GM18505 (cell line): ENCODE measurements around the gene MGP.

Experiments used
- ATAC-seq: cut with Tn5 transposase; IDR thresholded peaks from one replicate; pipeline ENCODE4 v1.9.1; 2021; ENCODE audit not compliant: unreplicated experiment
- POLR2A ChIP-seq: IDR thresholded peaks from 4 replicates; pipeline ENCODE4 v1.6.1; 2011; ENCODE audit warnings: borderline replicate concordance; ENCODE audit not compliant: insufficient read depth, insufficient read length; ENCODE audit errors: extremely low read depth

MGP gene

DNA sequence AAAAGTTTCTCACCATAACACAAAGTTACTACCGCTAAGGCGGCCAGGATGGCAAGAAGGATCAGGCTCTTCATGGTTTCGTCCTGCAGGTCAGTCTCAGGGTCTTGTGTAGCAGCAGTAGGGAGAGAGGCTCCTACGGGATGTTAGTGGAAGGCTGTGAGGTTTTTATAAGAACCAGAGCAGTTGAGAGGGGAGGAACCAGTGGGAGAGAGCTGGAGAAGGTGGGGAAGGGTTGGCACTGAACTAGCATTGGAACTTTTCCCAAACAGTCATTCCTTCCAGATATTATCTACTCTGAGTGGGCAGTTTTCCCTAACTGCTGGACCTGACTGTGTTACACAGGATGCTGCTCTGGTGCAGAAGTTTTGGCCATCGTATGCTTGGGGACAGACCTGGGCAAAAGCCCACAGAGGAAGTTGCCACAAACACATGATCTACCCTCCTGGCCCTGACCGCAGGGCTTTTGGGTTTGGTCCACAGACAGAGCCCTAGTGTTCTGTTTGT lies at the start of gene MGP:
MGP (minus strand) TSS at position 137 of the 504 bp plus-strand sequence; CDS start at position 74, 63 bp downstream.
- TF ChIP-seq POLR2A, result no peak
- no peak for ATAC-seq

DNA sequence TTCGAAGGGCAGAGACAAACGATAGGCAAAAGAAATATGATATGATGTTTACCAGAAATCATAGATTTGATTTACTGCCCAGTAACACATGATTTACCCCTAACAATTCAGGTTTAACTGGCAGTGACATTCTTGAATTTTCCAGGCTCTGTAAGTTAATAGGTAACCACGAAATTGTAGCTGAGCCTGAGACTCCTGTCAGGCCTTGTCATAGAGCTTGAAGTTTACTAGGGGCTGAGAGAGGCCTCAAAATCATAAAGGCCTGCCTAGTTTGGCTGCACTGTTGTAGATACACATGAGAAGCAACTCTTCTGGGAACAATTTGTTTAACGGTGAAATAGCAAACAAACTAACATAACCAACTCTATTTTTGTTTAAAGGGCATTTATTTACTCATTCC lies 49.4 kb upstream of the MGP start:
- ATAC-seq, result no peak
- TF ChIP-seq POLR2A, result no peak

DNA sequence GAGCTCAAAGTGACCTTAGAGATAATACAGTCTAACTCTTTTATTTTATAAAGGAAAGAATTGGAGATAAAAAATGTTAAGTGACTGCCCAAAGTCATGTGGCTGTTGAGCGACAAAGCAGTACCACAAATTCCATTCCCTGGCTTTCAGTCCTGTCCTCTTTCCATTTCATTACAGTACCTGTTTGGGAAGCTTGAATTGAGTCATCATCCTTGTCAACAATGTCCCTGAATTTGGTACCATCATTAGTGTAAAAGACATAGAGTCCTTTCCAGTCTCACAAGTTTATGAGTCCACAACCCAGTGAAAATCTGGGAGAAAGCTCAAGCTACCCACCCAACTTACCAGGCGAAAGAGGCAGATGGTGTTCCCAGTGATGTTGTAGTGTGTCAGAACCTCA lies 48.9 kb upstream of the MGP start:
- ATAC-seq, result no peak
- no peak for TF ChIP-seq POLR2A

DNA sequence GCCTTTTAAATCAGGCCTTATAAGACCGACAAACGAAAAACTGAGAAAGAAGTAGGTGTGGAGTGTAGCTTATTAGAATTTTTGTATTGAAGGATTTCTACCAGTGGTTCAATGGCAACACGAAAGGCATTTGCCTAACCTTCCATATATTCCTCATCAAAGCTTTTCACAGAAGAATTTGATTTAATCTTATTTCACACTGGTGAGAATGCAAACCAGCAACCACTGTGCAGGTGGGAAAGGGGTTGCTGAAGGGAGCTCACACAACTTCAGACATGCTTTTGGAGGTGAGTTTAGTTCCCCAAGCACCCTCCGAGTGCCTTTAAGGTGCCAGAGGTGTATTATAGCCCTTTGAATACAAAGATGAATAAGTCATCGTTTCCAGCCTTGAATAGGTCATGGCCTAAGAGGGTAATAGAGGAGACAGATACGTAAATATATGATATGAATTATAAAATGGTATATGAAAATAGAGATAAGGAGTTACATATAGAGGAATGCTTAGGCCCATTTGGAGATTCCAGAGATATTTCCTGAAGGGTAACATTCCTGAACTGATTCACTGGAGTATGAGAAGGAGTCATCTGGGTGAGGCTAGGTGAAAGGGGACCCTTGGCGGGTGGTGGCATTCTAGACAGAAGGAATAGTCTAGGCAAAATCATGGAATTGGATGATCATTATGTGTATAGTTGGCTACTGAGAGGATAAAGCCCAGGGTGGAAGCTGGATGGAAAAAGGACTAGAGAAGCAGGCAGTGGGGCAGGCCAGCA lies 46.3 kb upstream of the MGP start:
- ATAC-seq, result no peak
- no peak for TF ChIP-seq POLR2A

DNA sequence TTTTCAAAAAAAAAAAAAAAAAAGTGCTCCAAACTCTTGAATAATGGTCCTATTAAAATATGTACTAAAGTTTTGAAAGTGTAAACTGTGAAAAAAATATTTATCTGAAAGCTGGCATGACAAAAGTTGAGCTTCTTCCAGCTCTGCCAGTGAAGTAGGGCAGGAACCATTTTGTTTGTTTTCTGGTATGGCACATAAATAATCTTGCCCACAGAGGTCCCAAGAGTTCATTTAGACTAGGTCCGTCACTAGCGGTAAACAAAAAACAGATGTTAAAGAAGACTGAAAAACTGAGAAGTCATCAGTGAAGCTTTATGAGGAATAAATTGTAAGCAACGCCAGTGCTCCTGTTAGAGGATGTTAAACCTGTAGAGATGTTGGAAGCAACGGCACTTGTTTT lies 45.7 kb upstream of the MGP start:
- no peak for ATAC-seq
- no peak for TF ChIP-seq POLR2A

DNA sequence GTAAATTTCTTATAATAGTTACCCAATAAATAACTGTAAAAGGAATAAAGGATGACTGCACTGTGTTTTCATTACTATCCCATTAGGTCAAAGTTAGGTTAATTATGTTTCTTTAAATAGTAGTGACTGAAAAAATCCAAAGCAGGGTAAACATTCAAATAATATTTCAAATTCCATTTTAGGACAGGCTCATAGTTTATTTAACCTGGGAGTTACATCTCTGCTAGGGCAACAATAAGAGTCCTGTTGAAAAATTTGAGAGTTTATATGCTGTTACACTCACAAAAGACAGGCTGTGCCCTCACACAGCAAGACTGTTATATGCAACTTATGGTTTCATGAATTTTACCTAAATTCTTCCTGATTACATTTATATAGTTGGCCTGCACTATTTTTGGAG lies 44.6 kb upstream of the MGP start:
- no peak for ATAC-seq
- no peak for TF ChIP-seq POLR2A

DNA sequence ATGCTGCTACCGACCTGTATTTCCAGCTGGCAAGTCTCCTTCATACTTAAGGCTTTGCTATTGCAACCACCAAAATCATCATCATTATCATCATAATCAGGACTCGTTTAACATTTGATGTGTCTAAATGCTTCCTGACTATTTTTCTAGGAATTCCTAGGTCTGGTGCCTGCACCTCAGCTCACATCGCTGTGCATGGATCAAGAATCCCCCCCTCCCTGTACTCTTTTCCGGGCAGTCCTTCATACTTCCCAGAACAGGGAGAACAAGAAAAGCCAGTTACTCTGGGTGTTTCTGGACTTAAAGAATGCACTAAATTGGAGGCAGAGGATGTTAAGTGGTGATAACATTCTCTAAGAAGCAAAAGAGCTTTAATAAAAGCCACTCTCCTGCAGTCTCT lies 43.3 kb upstream of the MGP start:
- TF ChIP-seq POLR2A, result no peak
- no peak for ATAC-seq

DNA sequence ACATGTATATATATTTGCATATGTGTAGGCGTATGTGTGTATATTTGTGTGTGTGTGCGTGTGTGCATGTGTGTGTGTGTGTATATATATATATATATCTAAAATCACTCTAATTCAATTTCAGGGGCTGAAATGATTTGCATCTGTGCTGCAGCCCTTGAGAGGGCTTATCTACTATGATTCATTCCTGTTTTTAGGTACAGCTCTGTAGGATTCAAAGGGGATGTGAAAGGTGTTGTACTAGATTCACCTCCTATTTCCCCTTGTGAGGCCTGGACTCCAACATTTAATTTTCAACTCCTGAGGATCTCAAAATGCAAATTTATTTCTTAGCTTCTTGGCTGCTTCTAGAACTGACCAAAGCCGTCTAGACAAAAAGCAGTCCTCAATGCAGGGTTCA lies 41.6 kb upstream of the MGP start:
- no peak for ATAC-seq
- no peak for TF ChIP-seq POLR2A

DNA sequence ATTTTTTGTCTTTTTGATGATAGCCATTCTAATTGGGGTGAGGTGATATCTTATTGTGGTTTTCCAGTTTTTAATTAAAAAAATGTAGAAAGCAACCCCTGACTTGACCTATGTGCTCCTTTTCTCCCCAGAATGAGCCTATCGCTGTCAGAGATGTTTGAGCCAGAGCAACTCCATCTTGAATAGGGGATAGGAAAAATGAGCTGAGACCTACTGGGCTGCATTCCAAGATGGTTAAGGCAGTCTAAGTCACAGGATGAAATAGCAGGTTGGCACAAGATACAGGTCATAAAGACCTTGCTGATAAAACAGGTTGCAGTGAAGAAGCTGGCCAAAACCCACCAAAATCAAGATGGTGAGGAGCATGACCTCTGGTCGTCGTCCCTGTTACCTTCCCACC lies 38.9 kb upstream of the MGP start:
- no peak for ATAC-seq
- no peak for TF ChIP-seq POLR2A

DNA sequence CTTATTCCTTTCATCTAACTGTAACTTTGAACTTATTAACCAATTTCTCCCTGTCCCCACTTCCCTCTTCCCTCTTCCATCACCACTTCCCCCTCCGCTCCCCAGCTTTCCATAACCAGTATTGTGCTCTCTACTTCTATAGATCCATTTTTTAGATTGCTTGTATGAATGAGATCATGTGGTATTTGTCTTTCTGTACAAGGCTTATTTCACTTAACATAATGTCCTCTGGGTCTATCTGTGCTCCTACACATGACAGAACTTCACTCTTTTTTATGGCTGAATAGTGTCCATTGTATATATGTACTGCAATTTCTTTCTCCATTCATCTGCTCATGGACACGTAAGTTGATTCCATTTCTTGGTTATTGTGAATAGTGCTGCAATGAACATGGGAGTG lies 38.3 kb upstream of the MGP start:
- TF ChIP-seq POLR2A, result no peak
- no peak for ATAC-seq

DNA sequence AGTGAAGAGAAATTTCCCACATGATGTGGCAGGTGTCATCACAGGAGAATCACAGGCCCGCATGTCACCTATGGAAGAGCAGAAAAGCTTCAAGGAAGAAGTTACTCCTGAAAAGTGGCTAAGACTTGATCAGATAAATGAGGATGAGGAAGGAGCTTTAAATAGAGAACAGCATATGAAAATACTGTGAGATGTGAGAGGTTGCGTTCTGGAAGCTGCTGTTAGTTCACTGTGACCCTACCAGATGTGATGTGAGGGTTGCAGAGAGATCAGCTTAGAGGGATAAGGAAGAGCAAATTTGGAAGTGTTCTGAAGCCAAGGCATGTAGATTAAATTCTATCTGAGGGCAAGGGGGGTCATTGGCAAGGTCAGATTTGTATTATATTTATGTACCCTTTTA lies 35.6 kb upstream of the MGP start:
- peak; percentile 39 for ATAC-seq
- TF ChIP-seq POLR2A, result no peak

DNA sequence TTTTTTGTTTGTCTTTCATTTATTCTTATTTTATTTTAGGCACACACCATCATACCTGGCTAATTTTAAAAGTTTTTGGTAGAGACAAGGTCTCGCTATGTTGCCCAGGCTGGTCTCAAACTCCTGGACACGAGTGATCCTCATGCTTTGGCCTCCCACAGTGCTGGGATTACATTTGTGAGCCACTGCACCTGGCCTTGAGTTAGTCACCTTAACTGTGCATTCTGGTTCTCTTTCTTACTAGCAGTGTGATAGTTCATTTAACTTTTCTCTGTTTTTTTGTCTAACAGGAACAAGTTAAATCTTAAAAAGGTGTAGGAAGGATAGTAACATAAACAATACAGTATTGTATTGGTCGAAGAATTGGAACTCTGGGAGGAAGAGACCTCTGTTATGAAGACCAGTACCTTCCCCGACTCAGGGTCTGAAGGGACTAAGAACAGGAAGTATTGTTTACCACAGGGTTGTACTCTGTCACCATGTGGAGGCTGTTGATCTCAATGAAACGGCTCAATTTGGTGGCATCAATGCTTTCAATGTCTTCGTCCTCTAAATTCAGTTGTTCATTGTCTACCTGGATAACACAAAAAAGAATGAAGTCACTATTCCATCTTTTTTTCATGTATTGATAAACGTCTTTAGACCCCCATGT lies 34.9 kb upstream of the MGP start:
- peak; percentile 81 for ATAC-seq
- no peak for TF ChIP-seq POLR2A

DNA sequence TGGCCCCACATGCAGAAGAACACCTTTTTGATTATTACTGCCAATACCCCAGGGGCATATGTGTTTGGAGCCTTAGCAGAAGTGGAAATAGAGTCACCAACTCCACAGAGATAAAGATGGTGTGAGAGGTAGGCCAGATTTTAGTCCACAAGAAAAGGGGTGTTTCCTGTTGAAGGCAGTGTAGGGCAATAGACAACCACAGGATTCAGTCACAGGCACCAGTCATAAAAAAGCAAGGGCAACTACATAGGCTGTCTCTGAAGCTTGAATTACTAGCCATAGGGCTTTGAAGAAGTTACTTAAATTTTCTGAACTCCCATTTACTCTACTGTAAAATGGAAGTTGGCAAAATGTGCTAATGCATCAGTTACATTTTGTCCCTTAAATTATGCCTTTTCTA lies 33.8 kb upstream of the MGP start:
- no peak for ATAC-seq
- TF ChIP-seq POLR2A, result no peak

DNA sequence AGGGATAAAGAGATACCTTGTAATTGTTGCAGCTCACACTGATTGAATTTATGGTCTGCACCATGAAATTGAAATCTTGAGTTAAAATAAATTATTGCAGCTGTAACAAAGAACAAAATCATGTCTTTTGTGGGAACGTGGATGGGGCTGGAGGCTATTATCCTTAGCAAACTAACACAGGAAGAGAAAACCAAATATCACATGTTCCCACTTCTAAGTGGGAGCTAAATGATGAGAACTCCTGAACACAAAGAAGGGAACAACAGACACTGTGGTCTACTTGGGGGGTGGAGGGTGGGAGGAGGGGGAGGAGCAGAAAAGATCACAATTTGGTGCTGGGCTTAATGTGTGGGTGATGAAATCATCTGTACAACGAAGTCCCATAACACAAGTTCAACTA lies 30.1 kb upstream of the MGP start:
- TF ChIP-seq POLR2A, result no peak
- no peak for ATAC-seq
